Mesodermal cell (in vitro differentiated cells): ENCODE results near the gene C12orf50.
"Not testable (repeated sequence)": the region's sequence is repeated elsewhere in the genome, so short reads cannot be mapped to it uniquely, and the experiment has no call there.

Experiments used
- H3K27ac ChIP-seq: 2 replicates; pipeline ENCODE4 v1.7.0; 2013; ENCODE audit warnings: mild to moderate bottlenecking, low read depth, low read length, moderate library complexity; ENCODE audit not compliant: severe bottlenecking
- H3K36me3 ChIP-seq: 2 replicates; pipeline ENCODE4 v1.7.1; 2013; ENCODE audit warnings: mild to moderate bottlenecking, low read length, moderate library complexity; ENCODE audit not compliant: control insufficient read depth, insufficient read depth
- H3K4me1 ChIP-seq: one replicate; pipeline ENCODE4 v1.7.1; 2013; ENCODE audit warnings: mild to moderate bottlenecking, low read length; ENCODE audit not compliant: insufficient read depth, control insufficient read depth, poor library complexity, severe bottlenecking
- H3K4me3 ChIP-seq: 2 replicates; pipeline ENCODE4 v1.7.0; 2013; ENCODE audit warnings: low read length, control low read depth, mild to moderate bottlenecking; ENCODE audit not compliant: insufficient read depth, poor library complexity, severe bottlenecking; ENCODE audit errors: extremely low read depth
- H3K9me3 ChIP-seq: 2 replicates; pipeline ENCODE4 v1.7.1; 2013; ENCODE audit warnings: mild to moderate bottlenecking, low read length, moderate library complexity; ENCODE audit not compliant: control insufficient read depth
- WGBS, 2 experiments: methylation state at CpG; one replicate each; pipeline ENCODE4 v1.1.5; 2013; ENCODE audit warnings: missing lambda C conversion rate in 2 of 2; ENCODE audit not compliant: insufficient coverage in 2 of 2; 5-methylcytosine and 5-hydroxymethylcytosine counted together

C12orf50 gene

GRCh38 chr12:87991483-87991882 is 37.7 kb downstream of the C12orf50 start:
- Histone ChIP-seq H3K4me1 (no peaks in the 10 kb centered on the region), H3K36me3 (no peaks in the 10 kb centered on the region), H3K9me3 (no peaks in the 10 kb centered on the region), H3K4me3 (no peak overlapping the region), H3K27ac (no peak overlapping the region)

- Histone ChIP-seq H3K4me1 (no peaks in the 10 kb centered on the region), H3K36me3 (no peaks in the 10 kb centered on the region), H3K4me3 (no peak overlapping the region), H3K9me3 (no peaks in the 10 kb centered on the region), H3K27ac (no peak overlapping the region)
- WGBS, 2 experiments = 88% methylated on average over 1 of the region's 2 CpGs
These were observed 40.7 kb downstream of the C12orf50 start for GRCh38 chr12:87988534-87988933.

- Histone ChIP-seq H3K4me1 (no peaks in the 10 kb centered on the region), H3K27ac (no peak overlapping the region), H3K9me3 (no peaks in the 10 kb centered on the region), H3K4me3 (no peak overlapping the region), H3K36me3 (no peaks in the 10 kb centered on the region)
- WGBS, 2 experiments = no CpG with 5 or more reads among the region's 2 CpGs
These were observed 44.0 kb downstream of the C12orf50 start for GRCh38 chr12:87985069-87985675.

DNA sequence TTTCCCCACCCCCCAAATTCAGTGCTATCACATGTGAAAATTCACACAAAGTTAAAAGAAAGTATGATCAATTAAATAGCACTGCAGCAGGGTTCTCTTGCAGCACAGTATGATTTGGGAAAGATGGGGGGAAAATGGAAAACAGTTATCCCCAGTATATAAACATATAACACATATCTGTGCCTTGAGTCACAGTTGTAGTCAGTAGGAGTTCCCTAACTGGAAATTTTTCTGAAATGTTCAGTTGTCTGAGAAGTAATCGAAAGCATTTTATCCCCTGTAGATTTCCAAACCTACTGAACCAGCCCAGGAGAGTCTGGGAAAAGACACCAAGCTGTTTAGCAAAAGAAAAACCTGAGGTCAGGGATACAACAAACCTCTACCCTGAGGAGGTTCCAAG is 47.0 kb downstream of the C12orf50 start:
- Histone ChIP-seq H3K4me1 (no peaks in the 10 kb centered on the region), H3K9me3 (no peaks in the 10 kb centered on the region), H3K36me3 (no peaks in the 10 kb centered on the region), H3K27ac (no peak overlapping the region), H3K4me3 (no peak overlapping the region)
- no CpG with 5 or more reads among the region's 1 CpG for WGBS, 2 experiments

DNA sequence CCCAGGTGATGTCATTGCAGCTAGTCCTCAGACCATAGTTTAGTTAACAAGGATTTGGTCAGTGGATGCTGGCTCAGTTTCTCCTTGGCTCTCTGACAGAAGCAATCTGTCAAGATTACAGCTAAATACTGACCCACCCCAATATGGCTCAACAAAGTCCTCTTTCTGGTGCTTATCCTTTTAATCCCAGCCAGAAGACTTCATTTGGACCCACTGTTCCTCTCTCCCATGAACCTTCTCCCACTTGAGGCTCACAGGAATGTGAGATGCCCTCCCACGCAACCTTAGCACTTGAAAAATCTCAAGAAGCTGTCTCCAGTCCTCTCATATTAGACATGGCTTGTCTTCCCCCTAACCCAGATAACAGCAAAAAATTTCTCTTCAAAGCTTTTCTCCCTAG is 47.7 kb downstream of the C12orf50 start:
- H3K9me3 ChIP-seq = no peaks in the 10 kb centered on the region
- H3K4me1 ChIP-seq = no peaks in the 10 kb centered on the region
- H3K4me3 ChIP-seq = no peak overlapping the region
- 100% methylated on average over 1 of the region's 1 CpG; no CpG with 5 or more reads in 1 of the 2 experiments for WGBS, 2 experiments
- no peaks in the 10 kb centered on the region for H3K36me3 ChIP-seq
- no peak overlapping the region for H3K27ac ChIP-seq

- Histone ChIP-seq H3K4me1 (no peaks in the 10 kb centered on the region), H3K4me3 (no peak overlapping the region), H3K36me3 (no peaks in the 10 kb centered on the region), H3K9me3 (no peaks in the 10 kb centered on the region), H3K27ac (no peak overlapping the region)
- WGBS, 2 experiments = 67% methylated on average over 1 of the region's 3 CpGs; no CpG with 5 or more reads in 1 of the 2 experiments
These were observed 53.3 kb downstream of the C12orf50 start for GRCh38 chr12:87975879-87976278.

DNA sequence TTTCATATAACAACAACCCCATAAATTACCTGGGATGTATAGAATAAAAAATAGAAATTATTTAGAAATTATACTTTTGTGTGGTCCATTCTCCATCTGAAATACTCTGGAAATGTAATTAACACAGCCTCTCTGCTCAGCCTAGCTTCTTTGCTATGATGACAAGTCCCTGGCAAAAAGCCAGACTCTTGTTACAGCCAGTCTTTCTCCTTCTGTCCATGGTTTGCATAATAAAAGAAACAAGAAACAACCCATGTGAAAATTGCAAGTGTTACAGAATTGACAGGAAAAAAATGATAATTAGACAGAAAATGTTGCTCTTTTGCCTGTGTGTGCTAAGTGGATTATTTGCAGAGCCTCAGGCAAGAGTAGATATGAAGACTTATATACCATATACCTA is 61.3 kb downstream of the C12orf50 start:
- no peak overlapping the region for H3K4me3 ChIP-seq
- H3K36me3 ChIP-seq = no peaks in the 10 kb centered on the region
- no peaks in the 10 kb centered on the region for H3K4me1 ChIP-seq
- H3K27ac ChIP-seq = no peak overlapping the region
- no peaks in the 10 kb centered on the region for H3K9me3 ChIP-seq

GRCh38 chr12:87960566-87960965 is 68.6 kb downstream of the C12orf50 start:
- Histone ChIP-seq H3K27ac (no peak overlapping the region), H3K4me1 (no peaks in the 10 kb centered on the region), H3K4me3 (no peak overlapping the region), H3K9me3 (no peaks in the 10 kb centered on the region), H3K36me3 (no peaks in the 10 kb centered on the region)
- WGBS, 2 experiments = 100% methylated on average over 1 of the region's 2 CpGs

- H3K4me1 ChIP-seq, H3K27ac ChIP-seq, H3K4me3 ChIP-seq, H3K9me3 ChIP-seq, H3K36me3 ChIP-seq: not testable (repeated sequence)
- 90 to 100% methylated on average over 4 to 6 of the region's 7 CpGs for WGBS, 2 experiments
These were observed 75.2 kb downstream of the C12orf50 start for GRCh38 chr12:87954028-87954427.

- WGBS, 2 experiments = no CpG with 5 or more reads among the region's 3 CpGs
- H3K4me3 ChIP-seq = no peak overlapping the region
- H3K36me3 ChIP-seq = no peaks in the 10 kb centered on the region
- H3K27ac ChIP-seq = no peak overlapping the region
- no peaks in the 10 kb centered on the region for H3K4me1 ChIP-seq
- no peaks in the 10 kb centered on the region for H3K9me3 ChIP-seq
These were observed 75.8 kb downstream of the C12orf50 start for GRCh38 chr12:87953256-87953860.

GRCh38 chr12:87952850-87953249 is 76.4 kb downstream of the C12orf50 start:
- Histone ChIP-seq H3K36me3 (no peaks in the 10 kb centered on the region), H3K4me3 (no peak overlapping the region), H3K9me3 (no peaks in the 10 kb centered on the region), H3K27ac (no peak overlapping the region), H3K4me1 (no peaks in the 10 kb centered on the region)
- 64 to 75% methylated on average over 1 to 3 of the region's 5 CpGs for WGBS, 2 experiments
